ENCODE results near the gene NME7.

DNA sequence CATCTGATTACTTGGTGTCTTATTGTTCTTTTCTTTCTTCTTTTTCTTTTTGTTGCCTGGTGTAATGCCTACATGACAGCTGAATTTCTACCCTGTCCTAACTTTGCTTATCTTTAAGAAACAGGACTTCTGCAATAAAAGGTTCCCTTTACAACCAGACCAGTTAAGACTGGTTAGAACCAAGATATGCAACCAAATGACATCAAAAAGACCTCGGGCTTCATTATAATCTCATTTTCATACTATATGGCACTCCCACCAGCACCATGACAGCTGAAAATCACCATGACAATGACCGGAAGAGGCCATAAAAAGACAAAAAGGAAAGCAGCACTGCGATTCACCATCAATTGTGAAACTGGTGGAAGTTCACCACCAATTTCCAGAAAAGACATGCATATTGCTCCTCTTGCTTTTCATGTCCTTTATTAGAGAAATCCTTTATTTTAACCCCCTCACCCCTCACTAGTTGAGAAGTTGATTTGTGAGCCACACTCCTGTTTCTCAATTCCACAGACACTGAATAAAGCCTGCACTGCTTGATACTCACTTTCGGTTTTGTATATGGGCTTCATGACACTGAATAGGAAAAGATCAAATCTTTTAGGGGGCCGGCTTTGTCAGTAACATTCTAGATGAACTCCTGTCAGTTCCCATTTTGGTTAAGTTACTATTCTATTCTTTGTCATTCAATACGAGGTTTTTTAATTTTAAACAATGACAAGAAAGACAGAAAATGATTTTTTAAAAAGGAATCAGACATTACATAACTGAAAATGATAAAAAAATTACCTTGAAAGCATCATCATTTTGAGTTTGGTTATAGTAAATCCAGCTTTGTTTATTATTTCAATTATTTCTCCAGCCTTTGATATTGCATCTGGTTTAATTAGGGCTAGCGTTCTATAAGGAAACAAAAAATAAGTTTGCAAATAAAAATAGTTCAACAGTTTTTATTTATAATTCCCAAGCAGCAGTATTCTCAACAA lies 58.1 kb downstream of the NME7 start:
- TF ChIP-seq POLR2AphosphoS5 (IDR thresholded peaks at IDR 0.05; ENCODE audit: borderline replicate concordance, low read depth, low read length) (no peak), EZH2 (IDR thresholded peaks at IDR 0.05) (no peak), FOXP2 (optimal IDR thresholded peaks at IDR 0.05; ENCODE audit: control extremely low read depth, extremely low read length, insufficient read depth) (no peak)
